Testis (tissue), 3 donors: ENCODE measurements around the gene FDX2. TPM values are rescaled to one million over a fixed set of nuclear protein-coding genes. Genes with fewer than 3 reads are reported as not detected.

Experiments
- DNase-seq: peaks from one replicate; pipeline ENCODE4 v3.0.0-alpha.2; 2019
- H3K27ac ChIP-seq, 2 donors: fragments of 200-600 bp; sonication (generic); one replicate each; pipeline ENCODE4 v1.5.1; 2019
- H3K27me3 ChIP-seq: fragments of 200-600 bp; sonication (generic); one replicate; pipeline ENCODE4 v1.5.1; 2019
- H3K36me3 ChIP-seq: fragments of 200-600 bp; sonication (generic); one replicate; pipeline ENCODE4 v1.5.1; 2017; ENCODE audit warnings: low read depth; ENCODE audit errors: missing control alignments
- H3K4me1 ChIP-seq: fragments of 200-600 bp; sonication (generic); one replicate; pipeline ENCODE4 v1.5.1; 2019
- H3K4me3 ChIP-seq, 2 donors: fragments of 200-600 bp; sonication (generic); one replicate each; pipeline ENCODE4 v1.5.1; 2017 to 2019
- H3K9me3 ChIP-seq: fragments of 200-600 bp; sonication (generic); one replicate; pipeline ENCODE4 v1.5.1; 2017
- CTCF ChIP-seq, 3 experiments: fragments of 450-650 bp in 2 of 3; fragments of 200-600 bp in 1 of 3; sonication (generic) in 1 of 3; IDR thresholded peaks; one replicate each; pipeline ENCODE4 v1.5.1; 2016 to 2019; ENCODE audit warnings: antibody characterized with exemption in 3 of 3, mild to moderate bottlenecking in 2 of 3, moderate library complexity in 1 of 3
- POLR2A ChIP-seq: fragments of 450-650 bp; IDR thresholded peaks from one replicate; pipeline ENCODE4 v1.6.1; 2017; ENCODE audit warnings: antibody characterized with exemption, mild to moderate bottlenecking, moderate library complexity
- WGBS, 2 donors: methylation state at CpG; one replicate each; pipeline ENCODE4 v1.1.5; 2018; 5-methylcytosine and 5-hydroxymethylcytosine counted together
- intact Hi-C: fragments of 100-400 bp; cut with DNase I; formaldehyde crosslinking; loops from one replicate; pipeline ENCODE4 v1.15.1; 2023; ENCODE audit warnings: low total_unique reads
- polyA plus RNA-seq: library from polyadenylated mRNA; stranded (reverse); fragments of 350-450 nt; fragmentation: Illumina TruSeq; extraction: RNeasy Lipid Tissue Mini Kit (QIAGEN cat#74804); gene quantifications from one replicate; pipeline ENCODE4 v1.2.3, GENCODE V29; 2014; ENCODE audit warnings: low read depth, low replicate concordance; ENCODE audit not compliant: insufficient read depth
- total RNA-seq, 2 donors: library from RNA; depleted of rRNA; stranded (reverse); fragments of >200 nt; gene quantifications; one replicate each; pipeline ENCODE4 v1.2.3, GENCODE V29; 2016

The FDX2 gene
- total and polyA plus RNA-seq, 3 donors from 2014 or later = 26.8 to 40.2 (median 35.7) TPM

DNA sequence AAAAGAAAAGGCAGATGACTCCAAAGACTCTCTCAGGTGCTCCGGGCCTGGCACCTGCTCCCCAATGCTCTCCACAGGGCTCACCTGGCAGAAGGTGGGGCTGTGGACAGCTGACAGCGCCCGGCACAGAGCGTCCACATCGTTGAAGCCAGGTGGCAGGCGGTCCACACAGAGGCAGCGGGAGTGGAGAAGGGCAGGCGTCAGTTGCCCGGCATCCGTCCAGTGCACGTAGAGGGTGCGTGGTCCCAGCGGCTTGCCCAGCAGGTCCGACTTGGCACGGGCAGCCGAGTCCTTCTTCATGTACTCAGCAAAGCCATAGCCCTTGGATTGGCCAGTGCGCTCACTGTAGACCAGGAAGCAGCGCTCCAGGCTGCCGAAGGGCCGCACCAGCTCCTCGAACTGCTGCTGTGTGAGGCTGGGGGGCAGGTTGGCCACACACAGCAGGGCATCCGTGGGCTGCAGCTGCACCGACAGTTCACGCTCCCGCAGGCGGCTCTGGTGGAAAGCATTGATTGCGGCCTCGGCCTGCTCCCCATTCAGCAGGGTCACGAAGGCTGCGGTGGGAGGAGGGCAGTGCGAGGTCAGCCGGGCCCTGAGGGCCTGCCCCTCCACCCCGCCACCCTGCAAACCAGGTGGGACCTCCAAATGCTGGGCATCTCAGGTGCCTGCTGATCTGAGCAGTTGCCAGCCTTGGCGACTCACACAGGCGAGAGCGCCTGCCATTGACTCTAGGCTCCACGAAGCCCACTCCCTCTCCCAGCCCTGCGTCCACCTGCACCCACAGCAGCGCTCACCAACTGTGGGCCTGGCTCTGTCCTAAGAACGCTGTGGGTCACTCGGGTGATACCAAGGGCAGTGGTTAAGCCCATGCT, 13.0 kb upstream of the FDX2 start:
- H3K4me1 ChIP-seq = peaks cover 12% of the 10 kb centered on the region
- H3K27ac ChIP-seq = no peak overlapping the region
- no peak overlapping the region for H3K4me3 ChIP-seq
- intact Hi-C loops = no loop called here
- TF ChIP-seq POLR2A (no peak), CTCF (IDR thresholded peaks at IDR 0.05) (no peak)
- H3K36me3 ChIP-seq = no peaks in the 10 kb centered on the region
- no peak for DNase-seq
- H3K9me3 ChIP-seq = no peaks in the 10 kb centered on the region
- no peaks in the 10 kb centered on the region for H3K27me3 ChIP-seq
- 93% methylated on average over 21 to 41 of the region's 41 CpGs for WGBS, 2 donors

DNA sequence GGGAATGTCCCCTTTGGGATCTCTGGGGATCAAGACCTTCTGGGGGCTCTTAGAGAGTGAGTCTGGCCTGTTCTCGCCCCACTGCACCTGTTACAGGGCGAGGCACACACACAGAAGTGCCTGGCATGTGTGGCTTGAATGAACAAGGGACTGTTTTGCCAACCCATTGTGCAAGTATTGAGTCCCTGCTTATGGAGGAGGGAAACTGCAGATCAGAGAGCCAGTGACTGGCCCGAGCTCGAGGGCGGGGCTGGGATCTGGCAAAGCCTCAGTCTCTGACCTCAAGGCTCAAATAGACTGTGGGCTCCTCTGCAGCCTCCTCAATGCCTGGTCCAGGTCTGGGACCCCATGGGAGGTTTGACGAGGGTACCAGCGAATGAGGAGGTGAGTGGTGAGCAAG, 12.0 kb upstream of the FDX2 start:
- TF ChIP-seq POLR2A = no peak
- no peak for TF ChIP-seq CTCF (IDR thresholded peaks at IDR 0.05)
- intact Hi-C loops = no loop called here
- Histone ChIP-seq H3K36me3 (no peaks in the 10 kb centered on the region), H3K27me3 (no peaks in the 10 kb centered on the region), H3K27ac (no peak overlapping the region), H3K4me3 (no peak overlapping the region), H3K9me3 (no peaks in the 10 kb centered on the region), H3K4me1 (peaks cover 11% of the 10 kb centered on the region)
- WGBS, 2 donors = 92 to 93% methylated on average over 3 to 7 of the region's 7 CpGs
- DNase-seq = no peak

- Histone ChIP-seq H3K27ac (no peak overlapping the region), H3K4me3 (no peak overlapping the region), H3K27me3 (no peaks in the 10 kb centered on the region), H3K4me1 (no peaks in the 10 kb centered on the region), H3K36me3 (no peaks in the 10 kb centered on the region), H3K9me3 (no peaks in the 10 kb centered on the region)
- WGBS, 2 donors = 83 to 87% methylated on average over 8 of the region's 8 CpGs
- TF ChIP-seq CTCF (IDR thresholded peaks at IDR 0.05) (no peak), POLR2A (no peak)
- intact Hi-C loops = no loop called here
- no peak for DNase-seq
Observed at GRCh38 chr19:10325732-10326131, 9.9 kb upstream of the FDX2 start.

DNA sequence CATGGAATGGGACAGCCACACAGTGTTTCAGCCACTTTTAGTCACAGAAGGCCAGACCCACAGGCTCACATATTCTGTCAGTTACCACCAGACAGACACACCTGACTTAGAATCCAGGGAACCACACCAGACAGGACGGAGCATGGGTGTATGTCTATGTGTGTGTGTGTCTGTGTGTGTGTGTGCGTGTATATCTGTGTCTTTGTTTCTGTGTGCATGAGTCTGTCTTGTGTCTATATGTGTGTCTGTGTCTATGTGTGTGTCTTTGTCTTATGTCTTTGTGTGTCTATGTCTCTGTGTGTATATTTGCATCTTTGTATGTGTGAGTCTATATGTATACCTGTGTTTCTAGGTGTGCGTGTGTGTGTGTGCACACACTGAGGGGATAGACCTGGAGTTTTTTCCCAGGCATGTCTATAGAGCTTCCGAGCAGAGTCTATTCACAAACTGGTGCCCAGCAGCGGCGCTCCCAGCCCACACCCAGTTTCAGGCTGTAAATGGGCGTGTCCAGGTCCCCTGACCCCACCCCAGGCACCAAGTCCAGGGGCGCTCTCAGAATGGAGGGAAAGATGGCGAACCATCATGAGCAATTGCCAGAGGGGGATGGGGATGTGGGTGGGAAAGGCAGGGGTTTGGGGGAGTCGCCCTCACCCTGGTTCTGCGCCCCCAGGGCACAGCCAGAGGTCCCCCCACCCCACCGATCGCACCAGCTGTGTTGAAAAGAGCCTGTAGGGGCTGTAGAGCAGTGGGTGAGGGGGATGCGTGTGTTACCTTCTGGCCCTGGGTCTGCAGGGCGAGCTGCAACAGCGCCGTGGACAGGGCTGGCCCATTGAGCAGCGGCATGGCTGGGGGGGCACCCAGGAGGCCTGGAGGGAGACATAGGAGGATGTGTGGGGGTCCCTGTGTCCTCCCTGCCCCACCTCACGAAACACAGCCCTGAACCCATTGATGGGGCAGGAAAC, 6.3 kb upstream of the FDX2 start:
- intact Hi-C loops = no loop called here
- Histone ChIP-seq H3K9me3 (no peaks in the 10 kb centered on the region), H3K27me3 (no peaks in the 10 kb centered on the region), H3K36me3 (no peaks in the 10 kb centered on the region), H3K27ac (no peak overlapping the region), H3K4me3 (no peak overlapping the region), H3K4me1 (no peaks in the 10 kb centered on the region)
- no peak for DNase-seq
- no peak for TF ChIP-seq POLR2A
- no peak for TF ChIP-seq CTCF (IDR thresholded peaks at IDR 0.05)
- WGBS, 2 donors = 90 to 92% methylated on average over 8 to 19 of the region's 19 CpGs
